Stimulated activated CD4-positive, alpha-beta T cell treated with anti-CD3 and anti-CD28 coated beads, TNF-alpha, amount 100 ng/mL, for 24 hours (primary cell): ENCODE measurements around the gene SFT2D1.
"Not testable (repeated sequence)": the region's sequence is repeated elsewhere in the genome, so short reads cannot be mapped to it uniquely, and the experiment has no call there.

ENCODE experiments used
- DNase-seq, 3 experiments: peaks; one replicate each; pipeline ENCODE4 v3.0.0-alpha.2; 2020; ENCODE audit warnings: low read depth in 3 of 3

Gene SFT2D1

DNA sequence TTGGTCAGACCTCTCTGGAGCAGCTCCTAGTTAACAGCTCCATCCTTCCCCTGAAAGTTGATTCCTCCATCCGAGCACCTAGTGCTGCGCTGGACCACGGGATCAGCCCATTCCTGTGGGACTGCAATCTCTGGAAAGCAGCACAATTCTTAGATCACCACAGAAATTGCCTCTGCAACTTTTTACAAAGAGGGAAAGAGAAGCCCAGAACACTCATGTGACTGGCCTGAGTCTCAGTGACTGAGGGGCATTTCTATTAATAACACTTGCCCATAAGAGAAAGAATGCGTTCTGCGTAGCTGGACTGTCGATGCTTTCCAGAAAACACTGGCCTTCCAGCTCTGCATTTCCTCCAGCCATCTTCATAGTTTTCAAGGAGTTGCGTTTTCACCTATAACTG is 22.1 kb upstream of the SFT2D1 start:
- no peak for DNase-seq

DNA sequence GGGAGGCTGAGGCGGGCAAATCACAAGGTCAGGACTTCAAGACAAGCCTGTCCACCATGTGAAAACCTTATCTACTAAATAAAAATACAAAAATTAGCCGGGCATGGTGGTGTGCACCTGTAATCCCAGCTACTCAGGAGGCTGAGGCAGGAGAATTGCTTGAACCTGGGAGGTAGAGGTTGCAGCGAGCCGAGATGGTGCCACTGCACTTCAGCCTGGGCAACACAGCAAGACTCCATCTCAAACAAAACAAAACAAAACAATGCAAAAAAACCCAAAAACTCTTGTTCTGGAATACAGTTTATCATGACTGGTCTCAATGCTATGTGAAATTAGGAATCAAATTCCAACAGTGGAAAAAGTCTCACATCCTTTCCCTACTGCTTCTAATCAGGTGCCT is 20.1 kb upstream of the SFT2D1 start:
- not testable (repeated sequence) for DNase-seq

DNA sequence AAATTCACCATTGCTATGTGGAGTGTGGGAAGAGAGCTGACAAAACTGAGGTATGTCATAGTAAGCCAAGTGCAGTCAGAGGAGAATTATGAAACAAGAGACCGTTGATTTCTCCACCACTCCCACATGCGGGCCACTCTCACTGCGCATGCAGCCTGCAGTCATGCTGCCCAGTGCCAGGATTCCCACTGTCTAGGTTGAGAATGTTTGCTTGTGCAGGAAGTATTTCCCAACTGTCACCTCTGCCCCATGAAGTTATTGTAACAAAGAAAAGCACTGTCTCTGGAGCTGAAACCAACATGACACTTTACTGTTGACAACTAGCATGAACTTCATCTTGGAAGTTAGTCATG is 18.7 kb upstream of the SFT2D1 start:
- DNase-seq: no peak

DNA sequence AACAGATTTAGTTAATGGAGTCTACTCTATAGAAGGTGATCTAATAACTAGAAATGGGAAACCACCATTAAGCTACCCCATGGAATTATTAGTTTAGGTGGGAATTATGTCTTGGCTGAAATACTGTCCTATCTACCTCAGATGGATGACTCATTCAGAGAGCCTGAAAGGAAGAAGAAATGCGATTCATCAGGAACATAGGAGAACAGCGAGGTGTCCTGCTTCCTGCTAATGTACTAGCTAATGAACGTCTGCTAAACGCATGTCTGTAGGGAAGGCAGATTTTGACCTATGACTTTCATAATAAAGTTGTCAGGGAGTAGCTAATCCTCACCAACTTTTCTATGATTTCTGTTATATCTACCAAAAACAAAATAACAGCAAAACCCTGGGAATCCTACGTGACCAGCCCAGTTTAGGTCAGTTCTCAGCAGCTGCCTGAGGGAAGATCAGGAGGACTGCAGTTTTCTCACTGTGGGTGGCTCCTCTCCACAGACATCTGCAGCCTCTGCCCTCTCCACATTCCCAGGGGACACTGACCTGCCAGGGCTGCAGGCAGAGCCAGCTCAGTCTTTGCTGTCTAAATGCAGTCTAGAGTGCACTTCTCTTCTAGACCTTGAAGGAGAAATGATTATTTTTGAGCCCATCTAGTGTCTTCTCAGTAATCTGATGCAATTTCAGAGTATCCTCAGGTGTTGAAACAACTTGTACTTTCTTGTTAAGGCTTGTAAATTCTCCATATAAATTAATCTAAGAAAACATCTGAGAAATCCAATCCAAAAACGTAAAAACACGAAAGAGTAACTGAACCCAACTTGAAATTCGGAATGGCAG is 18.1 kb upstream of the SFT2D1 start:
- DNase-seq: no peak

DNA sequence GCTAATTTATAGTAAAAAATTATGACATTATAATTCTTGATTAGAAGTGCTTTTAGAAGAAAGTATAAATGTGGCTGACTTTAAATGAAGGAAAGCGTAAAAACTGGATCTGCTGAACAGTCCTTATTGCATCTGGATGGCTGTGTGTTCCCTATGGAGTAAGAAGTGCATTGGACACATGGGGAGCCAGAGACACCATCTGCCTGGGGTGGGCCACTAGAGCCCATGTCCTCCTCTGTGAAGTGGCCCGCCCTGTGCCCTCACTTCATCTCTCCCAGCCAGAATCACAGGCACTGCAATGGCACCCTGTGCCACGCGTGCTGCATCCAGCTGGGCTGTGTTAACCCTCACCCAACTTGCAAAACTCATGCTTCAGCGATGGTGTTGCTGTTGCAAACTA is 13.2 kb upstream of the SFT2D1 start:
- DNase-seq: no peak

DNA sequence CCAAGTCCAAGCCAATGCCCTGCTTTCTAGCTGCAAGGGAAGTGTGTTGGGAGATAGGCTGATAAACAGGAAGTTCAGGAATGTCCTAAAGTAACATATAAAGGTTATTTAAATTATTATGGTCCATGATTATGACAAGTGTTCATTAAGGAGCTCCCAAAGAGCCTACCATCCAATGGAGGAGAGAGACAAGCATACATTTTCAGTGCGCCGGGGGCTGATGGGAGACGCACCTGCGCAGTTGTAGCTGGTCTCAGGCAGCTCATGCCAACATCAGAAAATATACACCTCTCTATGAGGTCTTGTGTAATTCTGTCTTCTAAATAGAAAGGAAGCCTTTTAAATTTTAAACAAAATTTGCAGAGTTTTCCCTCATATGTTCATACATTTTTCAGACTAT is 12.6 kb upstream of the SFT2D1 start:
- no peak for DNase-seq

DNA sequence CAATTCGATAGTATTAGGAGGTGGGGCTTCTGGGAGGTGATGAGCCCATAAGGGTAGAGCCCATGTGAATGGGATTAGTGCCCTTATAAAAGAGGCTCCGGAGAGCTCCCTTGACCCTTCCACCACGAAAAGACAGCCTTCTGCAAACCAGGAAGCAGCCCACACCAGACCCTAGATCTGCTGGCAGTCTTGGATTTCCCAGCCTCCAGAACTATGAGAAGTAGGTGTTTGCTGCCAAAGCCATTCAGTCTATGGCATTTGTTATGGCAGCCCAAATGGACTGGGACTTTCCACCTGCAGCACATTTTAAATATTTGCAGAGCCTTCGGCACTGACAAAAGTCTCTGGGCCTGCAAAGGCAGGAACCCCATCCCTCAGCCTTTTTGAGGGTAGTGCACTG is 11.8 kb upstream of the SFT2D1 start:
- DNase-seq: no peak

DNA sequence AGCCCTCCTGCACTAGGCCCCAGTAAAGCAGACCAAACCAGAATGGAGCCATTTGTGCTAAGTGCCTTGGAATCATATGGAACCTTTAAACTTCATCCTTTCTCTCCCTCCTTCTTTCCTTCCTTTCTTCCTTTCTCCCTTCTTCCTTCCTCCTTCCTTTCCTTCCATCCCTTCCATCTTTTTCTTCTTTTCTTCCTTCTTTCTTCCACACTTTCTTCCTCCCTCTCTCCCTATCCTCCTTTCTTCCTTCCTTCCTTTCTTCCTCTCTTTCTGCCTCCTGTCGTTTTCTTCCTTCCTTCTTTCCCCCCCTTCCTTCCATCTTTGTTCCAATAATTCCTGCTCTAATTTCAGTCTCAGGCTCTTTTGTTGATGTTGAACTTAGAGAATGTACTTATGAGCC is 11.2 kb upstream of the SFT2D1 start:
- DNase-seq: no peak

DNA sequence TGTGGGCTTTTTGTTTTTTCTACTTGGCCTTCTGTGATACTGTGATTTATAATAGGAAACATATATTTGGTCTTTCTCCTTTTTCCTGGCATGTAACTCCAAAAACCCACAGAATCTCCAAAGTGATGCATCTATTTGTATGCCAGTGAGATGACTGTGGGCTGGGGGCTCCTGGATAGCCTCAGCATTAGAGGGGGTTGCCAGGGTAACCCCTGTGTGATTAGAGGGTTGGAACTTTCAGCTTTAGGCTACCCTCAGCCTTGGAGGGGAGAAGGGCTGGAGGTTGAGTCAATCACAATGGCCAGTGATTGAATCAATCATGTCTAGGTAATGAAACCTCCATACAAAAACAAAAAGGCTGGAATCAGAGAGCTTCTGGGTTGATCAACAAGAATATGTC is 10.6 kb upstream of the SFT2D1 start:
- DNase-seq: no peak

DNA sequence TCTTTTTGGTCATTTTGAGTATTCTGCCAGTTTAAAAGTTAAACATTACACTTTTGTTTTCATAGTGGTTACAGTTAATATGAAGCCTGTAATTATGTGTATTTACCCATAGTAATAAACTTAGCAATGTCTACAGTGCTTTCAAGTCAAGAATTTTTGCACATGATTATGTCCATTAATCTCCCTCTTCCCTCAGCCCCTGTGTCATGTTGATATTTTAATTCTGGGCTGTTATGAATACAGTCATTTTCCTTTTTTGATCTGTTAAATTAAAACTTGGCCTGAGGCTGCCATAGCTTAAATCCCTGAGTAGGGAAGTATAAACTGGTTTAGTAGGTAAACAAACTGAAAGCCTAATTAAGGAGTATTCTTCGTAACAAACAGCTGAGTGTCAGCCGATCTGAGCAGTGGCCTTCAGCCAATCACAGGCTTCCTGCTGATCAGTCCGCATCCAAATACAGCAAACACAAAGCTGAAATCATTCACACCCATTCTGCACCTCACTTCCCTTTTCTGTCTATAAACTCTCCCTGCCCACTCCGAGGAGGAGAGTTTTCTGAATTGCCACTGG is 9.5 kb upstream of the SFT2D1 start:
- DNase-seq: no peak

DNA sequence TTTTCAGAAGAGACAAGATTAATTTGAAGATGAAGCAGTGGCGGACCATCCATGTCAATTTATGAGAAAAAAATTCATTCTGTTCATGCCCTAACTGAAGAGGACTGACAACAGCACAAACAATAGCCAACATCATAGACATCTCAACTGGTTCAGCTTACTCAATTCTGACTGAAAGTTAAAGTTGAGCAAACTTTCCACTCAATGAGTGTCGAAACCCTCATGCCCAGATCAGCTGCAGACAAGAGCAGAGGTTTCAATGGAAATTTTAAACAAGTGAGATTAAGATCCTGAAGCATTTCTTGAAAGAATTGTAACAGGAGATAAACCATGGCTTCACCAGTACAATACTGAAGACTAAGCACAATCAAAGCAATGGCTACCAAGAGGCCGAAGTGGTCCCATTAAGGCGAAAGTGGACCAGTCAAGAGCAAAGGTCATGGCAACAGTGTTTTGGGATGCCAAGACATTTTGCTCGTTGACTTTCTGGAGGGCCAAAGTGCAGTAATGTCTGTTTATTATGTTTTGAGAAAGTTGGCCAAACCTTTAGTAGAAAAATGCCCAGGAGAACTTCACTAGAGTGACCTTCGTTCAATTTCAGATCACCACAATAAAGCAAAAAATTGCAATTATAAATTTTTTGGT is 6.1 kb upstream of the SFT2D1 start:
- no peak for DNase-seq

DNA sequence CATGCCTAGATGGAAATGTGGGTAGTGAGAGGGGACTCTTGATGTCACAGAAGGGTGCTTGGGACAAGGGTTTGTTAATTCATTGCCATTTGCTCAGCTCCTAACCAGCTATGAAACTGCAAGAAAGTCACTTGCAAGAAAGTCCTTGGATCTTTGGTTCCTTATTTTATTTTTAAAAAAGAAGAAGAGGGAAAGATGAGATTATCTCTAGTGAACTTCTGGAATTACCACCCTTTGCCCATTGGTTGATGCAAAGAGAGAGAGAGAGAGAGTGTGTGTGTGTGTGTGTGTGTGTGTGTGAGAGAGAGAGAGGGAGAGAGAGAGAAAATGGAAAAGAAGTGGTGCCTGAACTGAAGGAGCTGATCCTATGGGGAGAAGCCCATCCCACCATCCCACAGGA is 4.6 kb upstream of the SFT2D1 start:
- no peak for DNase-seq

DNA sequence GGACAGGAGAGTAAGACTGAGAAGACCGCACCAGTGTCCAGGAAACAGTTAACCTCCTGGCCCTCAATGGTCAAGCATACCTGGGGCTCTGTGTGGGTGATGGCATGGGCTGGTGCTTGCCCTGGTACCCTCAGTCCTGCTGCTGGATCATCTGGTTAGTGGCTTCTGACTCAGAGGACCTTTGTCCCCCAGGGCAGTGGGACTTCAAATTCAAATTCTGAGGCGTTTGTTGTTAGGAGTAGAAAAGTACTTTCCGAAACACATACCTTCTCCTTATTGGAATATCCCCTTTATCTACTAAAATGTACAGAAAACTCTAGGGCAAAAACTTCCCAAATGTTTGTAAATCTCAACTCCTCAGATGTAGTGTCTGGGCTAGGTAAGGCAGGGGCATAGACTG is 4.1 kb upstream of the SFT2D1 start:
- DNase-seq: no peak

DNA sequence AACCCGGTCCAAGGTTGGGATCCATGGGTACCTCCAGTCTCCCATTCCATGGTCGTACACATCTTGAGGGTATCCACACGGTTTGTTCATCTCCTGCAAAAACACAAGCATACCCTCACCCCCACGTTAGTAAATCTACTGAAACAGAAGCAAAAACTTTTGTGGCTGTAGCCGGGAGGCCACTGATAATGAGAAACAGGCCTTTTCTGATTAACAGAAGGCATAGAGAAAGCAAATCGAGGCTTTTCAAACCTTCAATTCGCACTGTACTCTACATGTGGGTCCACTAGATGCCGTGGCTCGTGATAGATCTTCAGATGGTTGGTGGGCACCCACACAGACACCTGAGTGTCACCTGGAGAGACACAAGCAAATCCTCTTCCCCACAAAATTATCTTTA is 3.3 kb upstream of the SFT2D1 start:
- DNase-seq: not testable (repeated sequence)

DNA sequence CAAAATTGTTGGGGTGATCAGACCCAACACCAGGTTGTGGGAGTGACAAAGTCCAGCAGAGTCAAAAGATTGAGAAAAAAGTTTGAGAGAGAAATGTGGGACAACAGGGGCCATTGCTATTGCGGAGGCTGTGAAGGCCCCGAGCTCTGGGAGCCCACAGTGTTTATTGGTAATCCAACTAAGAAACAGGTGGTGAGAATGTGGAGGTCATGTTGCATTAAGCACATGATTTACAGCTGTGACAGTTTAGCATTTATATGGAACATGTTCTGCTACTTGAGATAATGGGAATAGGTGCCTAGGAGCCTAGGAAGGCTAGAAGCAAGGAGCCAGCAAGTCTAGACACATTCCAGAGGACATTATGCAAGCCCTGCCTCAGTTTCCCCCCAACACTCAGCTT is 2.6 kb upstream of the SFT2D1 start:
- DNase-seq: not testable (repeated sequence)

DNA sequence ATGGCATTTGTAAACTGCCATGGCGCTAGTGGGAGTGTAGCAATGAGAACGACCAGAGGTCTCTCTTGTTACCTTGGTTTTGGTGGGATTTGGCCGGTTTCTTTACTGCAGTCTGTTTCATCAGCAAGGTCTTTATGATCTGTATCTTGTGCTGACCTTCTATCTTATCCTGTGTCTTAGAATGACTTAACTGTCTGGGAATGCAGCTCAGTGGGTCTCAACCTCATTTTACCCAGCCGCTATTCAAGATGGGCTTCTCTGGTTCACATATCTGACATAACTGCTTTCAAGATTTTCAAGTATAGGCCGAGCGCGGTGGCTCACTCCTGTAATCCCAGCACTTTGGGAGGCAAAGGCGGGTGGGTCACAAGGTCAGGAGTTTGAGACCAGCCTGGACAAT is 1.9 kb upstream of the SFT2D1 start:
- no peak for DNase-seq

DNA sequence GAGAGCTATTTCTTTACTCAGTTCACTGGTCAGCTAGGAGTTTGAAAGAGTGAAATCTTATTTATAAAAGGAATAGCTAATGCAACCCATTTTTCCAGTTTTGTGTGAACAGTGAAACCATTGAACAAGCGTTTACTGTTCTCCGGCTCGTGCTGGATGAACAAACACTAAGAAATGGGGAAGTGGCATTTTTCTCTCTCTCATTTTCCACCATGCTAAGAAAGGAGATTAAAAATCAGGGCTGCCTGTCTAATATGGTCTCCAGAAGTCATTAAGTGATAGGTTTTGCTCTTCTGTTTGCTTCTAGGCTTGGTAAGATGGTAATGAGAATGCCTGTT is 774 bp upstream of the SFT2D1 start:
- no peak for DNase-seq

DNA sequence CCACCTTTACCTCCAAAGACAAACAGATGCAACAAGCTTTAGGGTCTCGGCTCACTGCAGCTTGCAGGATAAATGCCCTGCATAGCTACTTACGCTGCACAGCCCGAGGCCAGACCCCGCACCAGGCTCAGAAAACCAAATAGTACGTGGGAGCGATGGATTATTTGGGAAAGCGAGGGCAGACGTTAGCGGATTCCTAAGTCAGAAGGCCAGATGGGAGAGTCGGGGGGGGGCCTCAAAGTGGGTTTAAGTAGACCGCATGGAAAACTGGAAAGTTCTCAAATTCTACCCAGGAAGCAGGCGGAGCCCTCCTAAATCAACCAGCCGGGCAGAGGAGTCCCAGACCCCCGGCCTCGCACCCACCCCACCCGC is 382 bp downstream of the SFT2D1 start:
- no peak for DNase-seq

DNA sequence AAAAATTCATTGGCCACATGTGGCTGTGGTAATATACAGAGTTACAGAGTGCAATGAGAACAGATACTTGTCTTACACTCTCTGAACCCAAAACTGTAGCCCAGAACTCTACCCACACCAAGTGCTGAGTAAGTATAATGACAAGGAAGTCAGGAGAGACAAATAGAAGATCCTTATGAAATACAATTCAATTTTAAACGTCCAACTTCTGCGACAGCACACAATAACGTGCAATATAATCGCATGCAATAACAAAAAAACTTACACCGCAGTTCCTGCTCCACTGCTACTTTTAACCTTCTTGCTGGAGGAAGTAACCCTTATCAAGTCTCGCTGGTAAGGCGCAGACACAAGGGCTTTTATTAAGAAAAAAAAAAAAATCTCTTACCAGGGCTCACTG is 881 bp downstream of the SFT2D1 start:
- DNase-seq: no peak

DNA sequence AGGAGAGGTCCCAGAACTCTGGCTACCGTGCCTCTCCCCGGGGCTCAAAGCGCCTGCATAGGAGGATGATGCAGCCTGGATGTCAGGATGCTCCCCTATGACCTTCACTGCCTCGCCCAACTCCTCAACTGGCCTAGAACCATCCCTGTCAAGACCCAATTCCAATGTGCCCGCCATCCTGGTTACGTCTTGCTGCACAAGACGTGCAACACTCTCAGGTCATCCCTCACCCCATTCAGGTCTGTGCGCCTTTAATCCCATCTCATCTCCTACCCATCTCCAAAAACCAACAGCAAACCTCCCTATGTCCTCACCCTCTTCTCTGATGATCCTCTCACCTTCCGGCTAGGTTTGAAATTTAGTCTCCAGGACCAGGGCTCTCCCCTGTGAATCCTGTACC is 3.5 kb downstream of the SFT2D1 start:
- DNase-seq: no peak

DNA sequence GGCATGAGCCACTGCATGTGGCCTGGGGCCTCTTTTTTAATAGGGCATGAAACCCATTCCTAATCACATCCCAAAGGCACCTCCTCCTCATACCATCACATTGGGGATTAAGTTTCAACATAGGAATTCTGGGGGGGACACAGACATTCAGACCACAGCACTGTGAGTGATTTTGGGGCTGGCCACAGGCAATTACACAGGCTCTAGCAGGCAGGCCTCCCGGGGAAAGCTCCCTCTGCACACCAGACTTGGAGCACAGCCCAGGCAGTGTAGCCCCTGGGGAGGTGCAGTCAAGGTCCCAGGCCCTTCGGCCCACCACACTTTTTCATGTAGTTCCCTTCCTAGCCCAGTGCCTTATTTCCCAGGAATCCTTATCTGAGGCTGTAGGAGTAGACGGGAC is 5.5 kb downstream of the SFT2D1 start:
- no peak for DNase-seq

DNA sequence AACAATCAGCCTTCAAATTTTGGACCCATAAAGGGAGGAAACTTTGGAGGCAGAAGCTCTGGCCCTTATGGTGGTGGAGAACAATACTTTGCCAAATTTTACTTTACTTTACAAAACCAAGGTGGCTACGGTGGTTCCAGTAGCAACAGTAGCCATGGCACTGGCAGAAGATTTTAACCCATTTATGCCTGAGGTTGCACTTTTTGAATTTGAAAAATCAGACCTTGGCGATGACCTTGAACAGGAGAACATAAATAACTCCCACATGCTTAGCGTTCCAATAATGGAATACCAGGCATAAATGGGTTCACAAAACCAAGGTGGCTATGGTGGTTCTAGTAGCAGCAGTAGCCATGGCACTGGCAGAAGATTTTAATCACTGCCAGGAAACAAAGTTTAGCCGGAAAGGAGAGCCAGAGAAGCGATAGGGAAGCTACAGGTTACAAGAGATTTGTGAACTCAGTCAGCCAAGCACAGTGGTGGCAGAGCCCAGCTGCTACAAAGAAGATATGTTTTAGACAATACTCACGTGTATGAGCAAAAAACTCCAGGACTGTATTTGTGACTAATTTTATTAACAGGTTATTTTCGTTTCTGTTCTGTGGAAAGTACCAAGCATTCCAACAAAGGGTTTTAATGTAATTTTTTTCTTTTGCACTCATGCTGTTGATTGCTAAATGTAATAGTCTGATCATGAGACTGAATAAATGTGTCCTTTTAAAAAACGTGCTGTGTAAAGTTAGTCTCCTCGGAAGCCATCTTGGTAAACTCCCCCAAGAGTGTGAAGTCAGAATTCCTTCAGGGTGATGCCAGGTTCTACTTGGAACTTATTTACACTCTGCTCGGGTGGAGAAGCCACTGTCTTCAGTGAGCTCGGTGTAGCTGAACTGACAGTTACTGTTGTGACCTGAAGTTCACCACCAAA is 6.7 kb downstream of the SFT2D1 start:
- no peak for DNase-seq

DNA sequence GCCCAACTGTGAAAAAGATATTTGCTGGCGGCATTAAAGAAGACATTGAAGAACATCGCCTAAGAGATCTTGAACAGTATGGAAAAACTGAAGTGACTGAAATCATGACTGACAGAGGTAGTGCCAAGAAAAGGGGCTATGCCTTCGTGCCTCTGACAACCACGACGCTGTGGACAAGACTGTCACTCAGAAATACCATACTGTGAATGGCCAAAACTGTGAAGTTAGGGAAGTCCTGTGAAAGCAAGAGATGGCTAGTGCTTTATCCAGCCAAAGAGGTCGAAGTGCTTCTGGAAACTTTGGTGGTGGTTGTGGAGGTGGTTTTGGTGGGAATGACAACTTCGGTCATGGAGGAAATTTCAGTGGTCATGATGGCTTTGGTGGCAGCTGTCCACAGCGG is 7.5 kb downstream of the SFT2D1 start:
- DNase-seq: no peak
